T-helper 2 cell treated with Interferon-gamma antibody and Interleukin-4, amounts not matched to agents 5 μg/mL and 100 μg/mL, for 36 hours (primary cell): ENCODE measurements around the gene ZNF446.
"Not testable (repeated sequence)": the region's sequence is repeated elsewhere in the genome, so short reads cannot be mapped to it uniquely, and the experiment has no call there.

ENCODE experiments used
- DNase-seq: peaks from one replicate; pipeline ENCODE4 v3.0.0; 2021; ENCODE audit warnings: low spot score
- H3K27ac Mint-ChIP-seq: one replicate; pipeline ENCODE4 v1.8.0; 2021; ENCODE audit warnings: mild to moderate bottlenecking, mixed read lengths
- H3K27me3 Mint-ChIP-seq: one replicate; pipeline ENCODE4 v1.8.0; 2021; ENCODE audit warnings: low read depth, mixed read lengths
- H3K36me3 Mint-ChIP-seq: one replicate; pipeline ENCODE4 v1.8.0; 2021; ENCODE audit warnings: low read depth, mixed read lengths
- H3K4me1 Mint-ChIP-seq: one replicate; pipeline ENCODE4 v1.8.0; 2021; ENCODE audit warnings: low read depth, mixed read lengths
- H3K4me3 Mint-ChIP-seq: one replicate; pipeline ENCODE4 v1.8.0; 2022; ENCODE audit warnings: mild to moderate bottlenecking, moderate library complexity, mixed read lengths
- H3K9me3 Mint-ChIP-seq: one replicate; pipeline ENCODE4 v1.8.0; 2021; ENCODE audit warnings: mixed read lengths

The ZNF446 gene

GRCh38 chr19:58499021-58499927 lies 23.1 kb downstream of the ZNF446 start:
- peak; percentile 98 for DNase-seq
- Mint-ChIP-seq H3K9me3 (no peaks in the 10 kb centered on the region), H3K4me1 (peaks cover 22% of the 10 kb centered on the region), H3K36me3 (no peaks in the 10 kb centered on the region), H3K27ac (peak overlapping the region; percentile 92), H3K4me3 (peak overlapping the region; percentile 98), H3K27me3 (no peaks in the 10 kb centered on the region)

GRCh38 chr19:58500242-58500641 lies 24.1 kb downstream of the ZNF446 start:
- DNase-seq, result no peak
- peaks cover 22% of the 10 kb centered on the region for H3K4me1 Mint-ChIP-seq
- H3K27ac Mint-ChIP-seq, result no peak overlapping the region
- no peaks in the 10 kb centered on the region for H3K36me3 Mint-ChIP-seq
- peak overlapping the region; percentile 98 for H3K4me3 Mint-ChIP-seq
- H3K27me3 Mint-ChIP-seq, result no peaks in the 10 kb centered on the region
- no peaks in the 10 kb centered on the region for H3K9me3 Mint-ChIP-seq

- not testable (repeated sequence) for H3K27me3 Mint-ChIP-seq, H3K27ac Mint-ChIP-seq, H3K9me3 Mint-ChIP-seq
Measured at GRCh38 chr19:58507602-58508223, 31.6 kb downstream of the ZNF446 start.

GRCh38 chr19:58509731-58510083 lies 33.6 kb downstream of the ZNF446 start:
- H3K27ac Mint-ChIP-seq, result no peak overlapping the region
- H3K4me3 Mint-ChIP-seq, result no peak overlapping the region
- H3K27me3 Mint-ChIP-seq, result no peaks in the 10 kb centered on the region
- no peak for DNase-seq
- H3K4me1 Mint-ChIP-seq, result peaks cover 3% of the 10 kb centered on the region
- peaks cover 8% of the 10 kb centered on the region for H3K9me3 Mint-ChIP-seq
- H3K36me3 Mint-ChIP-seq, result peaks cover 3% of the 10 kb centered on the region

More at GRCh38 chr19:58507602-58508223, 31.6 kb downstream of the ZNF446 start:
- not testable (repeated sequence) for H3K36me3 Mint-ChIP-seq, H3K4me1 Mint-ChIP-seq, DNase-seq, H3K4me3 Mint-ChIP-seq

- no peak overlapping the region for H3K27ac Mint-ChIP-seq
Measured at GRCh38 chr19:58510084-58510862, 34.1 kb downstream of the ZNF446 start.

GRCh38 chr19:58511353-58512208 lies 35.4 kb downstream of the ZNF446 start, which contains the start of gene SLC27A5:
TSS of gene SLC27A5 (minus strand) at chr19:58511992. CDS start at chr19:58511955, 37 bp downstream.
- Mint-ChIP-seq H3K4me3 (no peak within 1 kb of the TSS), H3K9me3 (peaks cover 5% of the 10 kb centered on the region), H3K4me1 (peaks cover 9% of the 10 kb centered on the region), H3K27ac (peak within 1 kb of the TSS; percentile 45), H3K36me3 (peaks cover 14% of the 10 kb centered on the region), H3K27me3 (no peaks in the 10 kb centered on the region)
- no peak for DNase-seq

More at GRCh38 chr19:58510084-58510862, 34.1 kb downstream of the ZNF446 start:
- no peak for DNase-seq
- Mint-ChIP-seq H3K9me3 (peaks cover 8% of the 10 kb centered on the region), H3K27me3 (no peaks in the 10 kb centered on the region), H3K36me3 (peaks cover 6% of the 10 kb centered on the region), H3K4me3 (no peak overlapping the region), H3K4me1 (peaks cover 3% of the 10 kb centered on the region)

GRCh38 chr19:58513213-58513693 lies 37.1 kb downstream of the ZNF446 start:
- H3K27me3 Mint-ChIP-seq, result no peaks in the 10 kb centered on the region
- DNase-seq, result no peak
- H3K9me3 Mint-ChIP-seq, result no peaks in the 10 kb centered on the region
- H3K4me1 Mint-ChIP-seq, result peaks cover 13% of the 10 kb centered on the region
- H3K4me3 Mint-ChIP-seq, result peak overlapping the region; percentile 68
- peak overlapping the region; percentile 49 for H3K27ac Mint-ChIP-seq
- H3K36me3 Mint-ChIP-seq, result peaks cover 16% of the 10 kb centered on the region

- no peaks in the 10 kb centered on the region for H3K9me3 Mint-ChIP-seq
- H3K36me3 Mint-ChIP-seq, result peaks cover 18% of the 10 kb centered on the region
Measured at GRCh38 chr19:58513694-58514563, 37.8 kb downstream of the ZNF446 start.

GRCh38 chr19:58514564-58515022 lies 38.4 kb downstream of the ZNF446 start:
- H3K27me3 Mint-ChIP-seq, result no peaks in the 10 kb centered on the region
- peaks cover 18% of the 10 kb centered on the region for H3K4me1 Mint-ChIP-seq
- H3K27ac Mint-ChIP-seq, result peak overlapping the region; percentile 93
- peak overlapping the region; percentile 89 for H3K4me3 Mint-ChIP-seq
- H3K36me3 Mint-ChIP-seq, result peaks cover 19% of the 10 kb centered on the region
- no peak for DNase-seq
- H3K9me3 Mint-ChIP-seq, result no peaks in the 10 kb centered on the region

More at GRCh38 chr19:58513694-58514563, 37.8 kb downstream of the ZNF446 start:
- Mint-ChIP-seq H3K4me3 (peak overlapping the region; percentile 89), H3K4me1 (peaks cover 17% of the 10 kb centered on the region), H3K27ac (peak overlapping the region; percentile 93), H3K27me3 (no peaks in the 10 kb centered on the region)
- peak; percentile 98 for DNase-seq

GRCh38 chr19:58515259-58515658 lies 39.1 kb downstream of the ZNF446 start:
- Mint-ChIP-seq H3K4me1 (peaks cover 23% of the 10 kb centered on the region), H3K36me3 (peaks cover 19% of the 10 kb centered on the region)

GRCh38 chr19:58516246-58516836 lies 40.2 kb downstream of the ZNF446 start:
- no peaks in the 10 kb centered on the region for H3K9me3 Mint-ChIP-seq
- no peaks in the 10 kb centered on the region for H3K27me3 Mint-ChIP-seq
- H3K4me3 Mint-ChIP-seq, result peak overlapping the region; percentile 65
- peaks cover 26% of the 10 kb centered on the region for H3K4me1 Mint-ChIP-seq
- peak overlapping the region; percentile 74 for H3K27ac Mint-ChIP-seq
- H3K36me3 Mint-ChIP-seq, result peaks cover 19% of the 10 kb centered on the region
- DNase-seq, result no peak

More at GRCh38 chr19:58515259-58515658, 39.1 kb downstream of the ZNF446 start:
- Mint-ChIP-seq H3K9me3 (no peaks in the 10 kb centered on the region), H3K27me3 (no peaks in the 10 kb centered on the region), H3K27ac (peak overlapping the region; percentile 74), H3K4me3 (peak overlapping the region; percentile 65)
- no peak for DNase-seq
